Measurements from ENCODE around the gene CDK16. TPM values are rescaled to one million over a fixed set of nuclear protein-coding genes. Genes with fewer than 3 reads are reported as not detected.
"Not testable (repeated sequence)": the region's sequence is repeated elsewhere in the genome, so short reads cannot be mapped to it uniquely, and the experiment has no call there.

CDK16 gene
- total RNA-seq, 1 donor from 2014 or later = 151 TPM

DNA sequence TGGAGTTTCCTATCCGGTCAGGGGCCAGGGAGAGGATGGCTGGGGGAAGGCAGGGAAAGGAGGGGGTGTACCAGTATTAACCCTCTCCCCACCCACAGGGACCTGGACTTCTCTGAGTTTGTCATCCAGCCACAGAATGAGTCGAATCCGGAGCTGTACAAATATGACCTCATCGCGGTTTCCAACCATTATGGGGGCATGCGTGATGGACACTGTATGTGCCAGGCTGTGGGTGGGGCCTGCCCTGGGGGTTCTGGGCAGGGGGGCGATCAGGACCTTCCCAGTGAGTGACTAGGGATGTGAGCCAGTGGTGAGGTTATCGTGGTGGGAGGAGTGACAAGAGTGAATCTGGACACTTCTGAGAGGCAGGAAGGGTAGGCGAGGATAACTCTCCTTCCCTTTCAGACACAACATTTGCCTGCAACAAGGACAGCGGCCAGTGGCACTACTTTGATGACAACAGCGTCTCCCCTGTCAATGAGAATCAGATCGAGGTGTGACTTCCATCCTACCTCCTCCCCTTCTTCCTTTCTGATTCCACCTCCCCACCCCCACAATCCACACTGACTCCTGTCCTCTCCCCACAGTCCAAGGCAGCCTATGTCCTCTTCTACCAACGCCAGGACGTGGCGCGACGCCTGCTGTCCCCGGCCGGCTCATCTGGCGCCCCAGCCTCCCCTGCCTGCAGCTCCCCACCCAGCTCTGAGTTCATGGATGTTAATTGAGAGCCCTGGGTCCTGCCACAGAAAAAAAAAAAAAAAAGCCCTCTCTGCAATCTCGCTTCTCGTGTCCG is 28.9 kb downstream of the CDK16 start:
- no peak for DNase-seq (ENCODE audit: low read depth)

DNA sequence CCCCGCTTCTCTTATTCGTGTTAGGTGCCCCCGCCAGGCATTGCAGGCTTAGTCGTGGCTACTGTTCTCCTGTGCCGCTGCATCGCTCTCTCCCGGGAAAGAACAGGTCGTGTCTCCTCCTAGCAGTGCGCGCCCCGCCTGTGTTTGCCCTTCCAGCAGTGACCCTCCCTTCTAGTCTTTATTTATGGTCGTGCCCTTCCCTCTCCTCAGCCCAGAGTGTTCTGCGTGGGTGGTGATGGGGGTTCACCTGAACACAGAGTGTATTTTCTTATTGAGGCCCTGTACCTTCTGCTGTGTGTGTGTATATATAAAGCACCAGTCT is 29.5 kb downstream of the CDK16 start:
- DNase-seq (ENCODE audit: low read depth) = no peak

DNA sequence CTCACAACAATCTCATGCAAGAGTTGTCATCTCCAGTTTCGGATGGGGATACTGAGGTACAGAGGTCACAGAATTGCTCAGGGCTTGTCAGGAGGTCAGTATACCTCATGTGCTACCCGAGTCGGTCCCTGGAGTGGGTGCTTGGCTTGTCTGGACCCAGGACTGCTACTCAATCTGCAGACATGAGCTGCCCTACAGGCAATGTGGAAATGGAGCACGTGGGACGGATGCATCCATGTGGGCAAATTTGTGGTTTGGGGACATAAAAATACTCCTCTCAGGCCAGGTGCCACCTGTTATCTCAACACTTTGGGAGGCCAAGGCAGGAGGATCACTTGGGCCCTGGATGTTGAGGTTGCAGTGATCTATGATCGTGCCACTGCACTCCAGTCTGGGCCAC is 30.1 kb downstream of the CDK16 start:
- peak; percentile 19 for DNase-seq (ENCODE audit: low read depth)

DNA sequence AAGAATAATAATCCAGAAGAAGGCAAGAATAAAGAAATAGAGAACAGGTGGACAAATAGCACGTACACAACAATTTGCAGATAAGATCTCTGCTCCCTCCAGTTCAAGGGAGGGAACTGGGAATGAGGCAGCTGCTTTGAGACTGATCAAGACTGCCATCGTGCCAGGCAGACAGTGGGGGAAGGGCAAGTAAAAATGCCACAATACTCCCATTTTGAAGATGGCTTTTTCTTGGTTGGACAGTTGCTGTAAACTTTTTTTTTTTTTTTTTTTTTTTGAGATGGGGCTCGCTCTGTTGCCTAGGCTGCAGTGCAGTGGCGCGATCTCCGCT is 31.5 kb downstream of the CDK16 start:
- DNase-seq (ENCODE audit: low read depth) = no peak

DNA sequence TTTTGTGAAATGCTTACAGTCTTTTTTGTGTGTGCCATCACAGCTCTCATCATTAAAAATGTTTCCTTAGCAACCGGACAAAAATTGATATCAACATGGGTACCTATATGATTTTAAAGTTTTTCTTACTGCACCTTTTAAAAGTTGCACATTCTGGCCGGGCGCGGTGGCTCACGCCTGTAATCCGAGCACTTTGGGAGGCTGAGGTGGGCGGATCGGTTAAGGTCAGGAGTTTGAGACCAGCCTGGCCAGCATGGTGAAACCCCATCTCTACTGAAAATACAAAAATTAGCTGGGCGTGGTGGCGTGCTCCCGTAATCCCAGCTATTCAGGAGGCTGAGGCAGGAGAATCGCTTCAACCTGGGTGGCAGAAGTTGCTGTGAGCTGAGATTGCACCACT is 39.1 kb downstream of the CDK16 start:
- not testable (repeated sequence) for DNase-seq (ENCODE audit: low read depth)

DNA sequence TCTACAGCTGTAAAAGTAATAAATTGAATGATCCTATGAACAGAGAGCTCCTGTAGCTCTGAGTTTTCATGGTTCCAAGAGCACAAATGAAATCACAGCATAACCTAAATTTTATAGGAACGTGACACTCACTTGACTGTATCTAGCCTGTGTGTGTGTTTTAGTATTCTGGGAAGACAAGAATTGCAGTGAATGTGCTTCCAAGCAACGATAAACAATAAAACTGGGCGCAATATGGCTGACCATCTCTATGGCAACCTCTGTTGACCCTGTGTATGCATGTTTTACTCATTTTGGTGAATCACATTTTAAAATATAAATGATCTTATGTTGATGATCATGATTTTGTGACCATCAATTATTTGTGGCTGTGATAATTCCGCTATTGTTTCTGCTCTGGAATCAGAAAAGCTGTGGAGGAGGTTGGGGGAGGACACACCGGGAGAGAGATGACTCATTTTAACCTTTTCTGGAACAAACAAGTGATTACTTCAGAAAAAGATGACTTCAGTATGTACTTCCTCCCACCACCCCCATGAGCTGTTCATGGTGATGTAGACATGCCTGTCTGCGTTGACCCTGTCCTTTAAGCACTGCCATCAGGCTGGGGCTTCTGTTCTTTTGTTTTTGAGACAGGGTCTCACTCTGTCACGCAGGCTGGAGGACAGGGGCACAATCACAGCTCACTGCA is 46.1 kb downstream of the CDK16 start:
- no peak for DNase-seq (ENCODE audit: low read depth)

DNA sequence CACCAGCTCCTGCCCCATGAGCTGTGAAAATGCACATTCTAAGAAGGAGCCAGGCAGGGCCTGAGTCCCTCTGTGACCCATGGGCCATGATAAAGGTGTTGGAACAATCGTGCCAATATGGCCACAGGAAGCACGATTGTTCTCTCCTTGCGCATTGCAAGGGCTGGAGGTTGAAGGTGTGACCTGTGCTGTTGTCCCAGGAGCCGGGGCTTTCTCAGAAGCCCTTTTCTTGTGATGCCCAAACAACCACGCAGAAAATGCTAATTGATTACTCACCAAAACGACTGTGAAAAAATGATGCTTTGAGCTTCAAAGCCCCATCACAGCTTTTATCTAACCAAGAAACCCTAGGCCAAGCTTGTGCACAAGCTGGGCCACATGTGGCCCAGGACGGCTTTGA is 48.2 kb downstream of the CDK16 start:
- DNase-seq (ENCODE audit: low read depth) = no peak

DNA sequence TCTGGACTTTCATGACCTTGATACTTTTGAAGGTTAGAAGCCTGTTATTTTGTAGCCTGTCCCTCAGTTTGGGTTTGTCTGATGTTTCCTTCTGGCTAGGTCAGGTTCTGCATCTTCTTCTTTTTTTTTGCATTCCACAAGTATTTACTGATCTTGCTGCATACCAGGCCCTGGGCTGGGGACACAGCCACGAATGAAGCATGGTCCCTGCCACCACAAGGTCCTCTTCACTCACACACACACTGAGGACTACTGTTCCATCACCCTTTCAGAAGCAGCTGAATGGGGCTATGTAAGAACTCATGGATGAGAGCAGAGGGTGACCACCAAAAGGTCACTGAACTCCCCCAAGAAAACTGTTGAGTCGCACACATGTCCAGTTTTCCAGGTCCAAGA is 53.5 kb downstream of the CDK16 start:
- no peak for DNase-seq (ENCODE audit: low read depth)

DNA sequence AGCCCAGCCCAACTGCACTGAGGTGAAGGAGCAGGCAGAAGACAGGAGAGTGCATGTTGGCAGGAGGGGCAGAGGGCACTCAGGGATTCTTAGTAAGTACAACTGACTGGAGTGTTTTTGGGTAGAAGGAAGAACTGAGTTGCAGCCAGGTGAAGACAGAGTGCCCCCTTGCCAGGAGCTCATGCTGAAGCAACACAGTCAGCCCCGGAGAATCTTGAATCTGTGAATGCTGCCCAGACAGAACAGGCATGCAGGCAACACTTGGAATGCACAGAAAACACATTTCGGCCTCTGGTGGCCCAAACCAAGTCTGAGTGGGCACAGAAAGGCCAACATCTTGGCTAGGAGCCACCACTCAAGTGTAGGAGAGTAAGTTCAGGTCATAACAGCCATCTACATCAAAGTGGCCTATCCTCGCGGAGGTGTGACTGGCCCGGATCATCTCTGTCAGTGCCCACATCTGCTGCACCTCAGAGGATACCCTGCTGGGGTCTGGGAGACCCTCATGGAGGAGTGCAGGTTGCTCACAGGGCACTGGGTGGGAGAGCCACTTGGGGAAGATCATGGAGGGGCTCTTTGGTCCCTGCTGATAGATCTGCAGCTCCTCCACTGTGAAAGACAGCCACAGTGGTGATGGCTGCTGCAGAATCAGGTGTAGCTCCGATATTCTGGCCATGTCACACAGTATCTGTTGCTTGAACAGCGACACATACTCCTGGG is 54.7 kb downstream of the CDK16 start:
- no peak for DNase-seq (ENCODE audit: low read depth)

DNA sequence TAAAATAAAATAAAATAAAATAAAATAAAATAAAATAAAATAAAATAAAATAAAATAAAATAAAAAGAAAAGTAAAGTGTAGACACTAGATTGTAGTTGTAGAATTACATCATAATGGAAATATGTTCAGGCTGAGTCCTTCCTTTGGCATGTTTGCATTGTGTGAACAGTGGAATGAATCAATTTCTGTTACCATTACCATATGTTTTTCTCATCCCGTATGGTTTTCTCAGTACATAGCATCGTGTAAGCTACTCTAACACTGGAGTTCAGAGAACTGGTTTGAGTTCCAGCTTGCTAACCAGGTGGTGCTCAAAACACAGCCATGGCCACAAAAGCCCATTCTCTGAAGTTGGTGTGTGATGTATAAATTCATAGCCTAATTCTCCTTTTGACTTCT is 60.2 kb downstream of the CDK16 start:
- DNase-seq (ENCODE audit: low read depth) = no peak

Other genes starting within 250 kb of the CDK16 start
- gene RGN, start 140.2 kb upstream of the CDK16 start, total RNA-seq = not detected in 2 replicates
- 46.6 and 53.0 TPM in 2 replicates for gene NDUFB11, start 74.0 kb upstream of the CDK16 start, total RNA-seq
- 33.6 and 38.1 TPM in 2 replicates for gene RBM10, start 73.5 kb upstream of the CDK16 start, total RNA-seq
- gene UBA1, start 24.9 kb upstream of the CDK16 start, total RNA-seq = 195 and 200 TPM in 2 replicates
- 42.6 and 53.9 TPM in 2 replicates for gene USP11, start 14.3 kb downstream of the CDK16 start, total RNA-seq
- 0.08 and 0.47 TPM in 2 replicates for gene ZNF157, start 151.9 kb downstream of the CDK16 start, total RNA-seq

All from myocyte (in vitro differentiated cells).